PC-3 (cell line): Measurements from ENCODE around the gene STK38L. TPM values are rescaled to one million over a fixed set of nuclear protein-coding genes. Genes with fewer than 3 reads are reported as not detected.

Experiments
- ATAC-seq: fragments of 200-7000 bp; cut with Tn5 transposase; 2 replicates; pipeline ENCODE4 v1.9.1; 2020; ENCODE audit warnings: mild to moderate bottlenecking, moderate library complexity
- BruUV-seq: library from RNA; stranded (reverse); fragments of 400-500 nt; replicated peaks from 2 replicates; lab custom pipeline; 2021; lab: Mats Ljungman, UMichigan
- CTCF ChIA-PET: fragments of 300-600 bp; sonication (Branson Sonifier 250); formaldehyde crosslinking; loops from one replicate; lab custom pipeline; 2022; ENCODE audit warnings: antibody characterized with exemption; lab: Charles Lee
- POLR2A ChIA-PET: fragments of 300-600 bp; sonication (Branson Sonifier 250); formaldehyde crosslinking; loops from one replicate; lab custom pipeline; 2022; ENCODE audit warnings: antibody characterized with exemption; ENCODE audit not compliant: unreplicated experiment; lab: Charles Lee
- DNase-seq: peaks from one replicate; pipeline ENCODE4 v3.0.0-alpha.2; 2015
- H2AFZ ChIP-seq: fragments of 300-600 bp; sonication (generic); 2 replicates; pipeline ENCODE4 v1.6.0; 2016; ENCODE audit warnings: antibody characterized with exemption, low read length
- H3F3A ChIP-seq: fragments of 300-600 bp; sonication (generic); one replicate; pipeline ENCODE4 v1.6.0; 2017; ENCODE audit warnings: antibody characterized with exemption, low read length, control low read depth, mild to moderate bottlenecking; ENCODE audit not compliant: unreplicated experiment
- H3K27ac ChIP-seq: fragments of 300-600 bp; sonication (generic); 2 replicates; pipeline ENCODE4 v1.5.1; 2016; ENCODE audit warnings: mild to moderate bottlenecking, low read length
- H3K27me3 ChIP-seq: fragments of 300-600 bp; sonication (generic); 2 replicates; pipeline ENCODE4 v1.6.1; 2016; ENCODE audit warnings: low read length, mixed read lengths
- H3K36me3 ChIP-seq: fragments of 300-600 bp; sonication (generic); 2 replicates; pipeline ENCODE4 v1.6.1; 2016; ENCODE audit warnings: low read depth, mixed run types, low read length, mixed read lengths
- H3K4me1 ChIP-seq: fragments of 300-600 bp; sonication (generic); 2 replicates; pipeline ENCODE4 v1.5.1; 2016; ENCODE audit warnings: low read length; ENCODE audit not compliant: insufficient read depth
- H3K4me2 ChIP-seq: fragments of 300-600 bp; sonication (generic); 2 replicates; pipeline ENCODE4 v1.6.0; 2016; ENCODE audit warnings: low read length
- H3K4me3 ChIP-seq: fragments of 300-600 bp; sonication (generic); 2 replicates; pipeline ENCODE4 v1.5.1; 2016; ENCODE audit warnings: mild to moderate bottlenecking, low read length, mixed read lengths
- H3K79me2 ChIP-seq: fragments of 300-600 bp; sonication (generic); 2 replicates; pipeline ENCODE4 v1.6.1; 2017; ENCODE audit warnings: low read length, mixed read lengths
- H3K9ac ChIP-seq: fragments of 300-600 bp; sonication (generic); 2 replicates; pipeline ENCODE4 v1.6.0; 2016; ENCODE audit warnings: mild to moderate bottlenecking, low read length
- H3K9me2 ChIP-seq: fragments of 300-600 bp; sonication (generic); replicated peaks from 2 replicates; pipeline ENCODE4 v1.6.1; 2016; ENCODE audit warnings: mixed run types, low read length, mixed read lengths
- H3K9me3 ChIP-seq: fragments of 300-600 bp; sonication (generic); 2 replicates; pipeline ENCODE4 v1.6.1; 2016; ENCODE audit warnings: low read length, mixed read lengths
- H4K20me1 ChIP-seq: fragments of 300-600 bp; sonication (generic); 2 replicates; pipeline ENCODE4 v1.6.1; 2016; ENCODE audit warnings: low read length, mixed read lengths
- EZH2 ChIP-seq: fragments of 300-600 bp; sonication (generic); IDR thresholded peaks from one replicate; pipeline ENCODE4 v1.6.1; 2017; ENCODE audit warnings: antibody characterized with exemption, mild to moderate bottlenecking, low read length; ENCODE audit not compliant: unreplicated experiment
- EZH2phosphoT487 ChIP-seq: fragments of 300-600 bp; sonication (generic); IDR thresholded peaks from 2 replicates; pipeline ENCODE4 v1.6.1; 2018; ENCODE audit warnings: mild to moderate bottlenecking, antibody characterized with exemption, low read length, borderline replicate concordance
- intact Hi-C: fragments of 100-400 bp; cut with micrococcal nuclease; formaldehyde crosslinking; loops from 2 replicates; pipeline ENCODE4 v1.9.0; 2023
- total RNA-seq: library from RNA; depleted of rRNA; stranded (reverse); fragments of >200 nt; gene quantifications from 2 replicates; pipeline ENCODE4 v1.2.3, GENCODE V29; 2014
- TF ChIP-seq, protein P1 (sequence below): fragments of 300-600 bp; sonication (generic); conservative IDR thresholded peaks from 2 replicates; pipeline ENCODE4 v1.5.1; 2017; ENCODE audit warnings: antibody characterized with exemption, low read depth, mild to moderate bottlenecking, low read length

STK38L gene
- total RNA-seq, 1 experiment from 2014 or later, result 32.3 TPM

DNA sequence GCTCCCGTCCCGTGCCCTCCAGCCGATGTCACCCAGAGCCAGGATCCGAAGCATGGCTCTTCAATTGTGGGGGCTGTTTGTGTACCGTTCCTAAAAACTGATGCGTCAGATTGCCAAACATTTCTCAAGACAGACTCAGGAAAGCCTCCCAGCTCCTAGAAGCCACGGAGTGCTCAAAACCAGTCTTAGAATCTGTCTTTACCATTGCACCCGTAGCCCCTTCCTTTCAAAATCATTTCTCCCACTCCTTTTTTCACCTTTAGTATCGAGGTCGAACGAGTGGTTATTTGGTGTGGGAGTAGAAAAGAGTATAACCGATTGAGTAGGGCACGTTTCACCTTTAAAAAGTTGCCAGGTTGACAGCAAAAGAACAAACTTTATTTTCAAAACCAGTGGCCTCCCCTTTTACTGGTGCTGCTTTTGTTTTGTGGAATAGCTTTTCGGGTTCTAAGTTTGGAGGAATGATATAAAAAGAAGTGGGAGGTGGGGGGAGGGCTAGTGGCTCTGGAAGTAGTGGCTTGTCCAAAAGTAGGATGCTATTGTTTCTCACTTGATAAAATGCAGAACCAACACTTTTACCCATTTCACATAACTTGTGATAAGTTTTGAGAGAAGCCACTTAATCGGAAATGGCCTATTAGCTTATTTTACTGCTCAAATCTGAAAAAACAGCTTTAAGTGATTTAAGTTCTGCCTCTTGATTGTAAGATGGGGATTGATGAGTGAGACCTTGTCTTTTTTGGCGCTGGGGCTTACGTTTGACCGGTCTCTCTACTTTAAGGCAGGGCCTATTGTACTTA is 803 bp downstream of the STK38L start:
- POLR2A ChIA-PET, result interaction anchor here (0.5 to 1.0 kb wide), 4 partner anchors 222 to 1903 kb away, joined by 3 to 7 read pairs (median 4); partner anchors contain the start of gene MED21

DNA sequence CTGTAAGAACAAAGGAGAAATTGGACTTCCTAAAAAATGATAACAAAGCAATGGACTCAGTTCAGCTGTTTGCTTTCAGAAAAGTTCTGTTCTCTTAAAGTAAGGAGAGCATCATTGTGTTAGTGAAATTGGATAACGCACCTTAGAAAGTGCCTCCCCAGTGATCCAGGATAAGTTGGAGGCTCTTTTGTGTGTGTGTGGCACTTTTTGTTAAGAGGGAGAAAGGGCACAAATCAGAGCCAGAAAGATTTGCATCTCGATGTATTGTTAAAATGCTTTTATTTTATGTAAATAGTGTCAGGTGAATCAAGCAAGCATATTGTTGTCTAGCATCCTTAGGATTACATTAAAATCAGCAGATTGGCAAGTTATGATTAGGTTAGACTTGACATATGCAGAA is 2.1 kb downstream of the STK38L start:
- H3K9me2 ChIP-seq, result no peaks in the 10 kb centered on the region
- H3K27me3 ChIP-seq, result no peaks in the 10 kb centered on the region
- ATAC-seq (no peak), DNase-seq (no peak)
- H3K4me1 ChIP-seq, result peaks cover 28% of the 10 kb centered on the region
- H3K27ac ChIP-seq, result no peak overlapping the region
- BruUV-seq, result no TSS peak
- H3K36me3 ChIP-seq, result no peaks in the 10 kb centered on the region
- POLR2A ChIA-PET, result no interaction called here
- H3F3A ChIP-seq, result no peaks in the 10 kb centered on the region
- intact Hi-C loops, result loop anchor here (5.0 kb wide), 1 partner anchor 84 kb away; no protein-coding TSS in a partner anchor
- no peaks in the 10 kb centered on the region for H3K9me3 ChIP-seq
- H3K9ac ChIP-seq, result peak overlapping the region; percentile 81; the same call in 1 of the 2 replicates
- H3K4me2 ChIP-seq, result peak overlapping the region; percentile 94
- H4K20me1 ChIP-seq, result no peaks in the 10 kb centered on the region
- TF ChIP-seq EZH2phosphoT487 (no peak), EZH2 (no peak)
- TF ChIP-seq, protein P1, sequence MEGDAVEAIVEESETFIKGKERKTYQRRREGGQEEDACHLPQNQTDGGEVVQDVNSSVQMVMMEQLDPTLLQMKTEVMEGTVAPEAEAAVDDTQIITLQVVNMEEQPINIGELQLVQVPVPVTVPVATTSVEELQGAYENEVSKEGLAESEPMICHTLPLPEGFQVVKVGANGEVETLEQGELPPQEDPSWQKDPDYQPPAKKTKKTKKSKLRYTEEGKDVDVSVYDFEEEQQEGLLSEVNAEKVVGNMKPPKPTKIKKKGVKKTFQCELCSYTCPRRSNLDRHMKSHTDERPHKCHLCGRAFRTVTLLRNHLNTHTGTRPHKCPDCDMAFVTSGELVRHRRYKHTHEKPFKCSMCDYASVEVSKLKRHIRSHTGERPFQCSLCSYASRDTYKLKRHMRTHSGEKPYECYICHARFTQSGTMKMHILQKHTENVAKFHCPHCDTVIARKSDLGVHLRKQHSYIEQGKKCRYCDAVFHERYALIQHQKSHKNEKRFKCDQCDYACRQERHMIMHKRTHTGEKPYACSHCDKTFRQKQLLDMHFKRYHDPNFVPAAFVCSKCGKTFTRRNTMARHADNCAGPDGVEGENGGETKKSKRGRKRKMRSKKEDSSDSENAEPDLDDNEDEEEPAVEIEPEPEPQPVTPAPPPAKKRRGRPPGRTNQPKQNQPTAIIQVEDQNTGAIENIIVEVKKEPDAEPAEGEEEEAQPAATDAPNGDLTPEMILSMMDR, result no peak
- H3K4me3 ChIP-seq, result peak overlapping the region; percentile 80
- CTCF ChIA-PET, result no interaction called here
- H3K79me2 ChIP-seq, result peaks cover 57% of the 10 kb centered on the region
- H2AFZ ChIP-seq, result peak overlapping the region; percentile 1; the same call in 1 of the 2 replicates

More for the DNA sequence above, 803 bp downstream of the STK38L start:
- peak overlapping the region; percentile 96 for H2AFZ ChIP-seq
- no peaks in the 10 kb centered on the region for H3K36me3 ChIP-seq
- H3K9me3 ChIP-seq, result no peaks in the 10 kb centered on the region
- TSS peak; percentile 59 for BruUV-seq
- H3F3A ChIP-seq, result no peaks in the 10 kb centered on the region
- no peaks in the 10 kb centered on the region for H3K27me3 ChIP-seq
- H3K9me2 ChIP-seq, result no peaks in the 10 kb centered on the region
- peaks cover 28% of the 10 kb centered on the region for H3K4me1 ChIP-seq
- H3K9ac ChIP-seq, result peak overlapping the region; percentile 81
- DNase-seq, result peak; percentile 62
- intact Hi-C loops, result loop anchor here (1.0 to 5.0 kb wide), 6 partner anchors 54 to 306 kb away; partner anchors contain the start of gene FGFR1OP2
- H3K27ac ChIP-seq, result peak overlapping the region; percentile 40
- peak; percentile 39; the same call in 1 of the 2 replicates for ATAC-seq
- H3K4me3 ChIP-seq, result peak overlapping the region; percentile 80
- H3K4me2 ChIP-seq, result peak overlapping the region; percentile 94
- H4K20me1 ChIP-seq, result no peaks in the 10 kb centered on the region
- H3K79me2 ChIP-seq, result peaks cover 51% of the 10 kb centered on the region
- TF ChIP-seq, protein P1, result 0 out of 2 replicates have a peak, but pooled peaks have one; percentile 9
- TF ChIP-seq EZH2, result no peak
- TF ChIP-seq EZH2phosphoT487, result no peak
- CTCF ChIA-PET, result interaction anchor here (0.6 to 1.6 kb wide), 5 partner anchors 55 to 244 kb away, joined by 3 to 7 read pairs (median 3); no protein-coding TSS in a partner anchor
